Left forelimb (tissue), 1 donor: ENCODE data around the gene IGF2R.
"Not testable (repeated sequence)": the region's sequence is repeated elsewhere in the genome, so short reads cannot be mapped to it uniquely, and the experiment has no call there.

ENCODE experiments used
- DNase-seq: peaks from one replicate; pipeline ENCODE4 v3.0.0-alpha.2; 2018; ENCODE audit warnings: low spot score

IGF2R gene

GRCh38 chr6:160124605-160125004, 155.7 kb downstream of the IGF2R start:
- no peak for DNase-seq

GRCh38 chr6:160125105-160125504, 156.2 kb downstream of the IGF2R start:
- not testable (repeated sequence) for DNase-seq

- no peak for DNase-seq
These were observed 158.6 kb downstream of the IGF2R start for GRCh38 chr6:160127270-160128124.

GRCh38 chr6:160128125-160128683, 159.3 kb downstream of the IGF2R start:
- DNase-seq: no peak

- no peak for DNase-seq
These were observed 160.1 kb downstream of the IGF2R start for GRCh38 chr6:160128879-160129516.

- no peak for DNase-seq
These were observed 161.2 kb downstream of the IGF2R start for GRCh38 chr6:160129881-160130615.

GRCh38 chr6:160130729-160131484, 162.0 kb downstream of the IGF2R start:
- DNase-seq: no peak

- DNase-seq: no peak
These were observed 162.9 kb downstream of the IGF2R start for GRCh38 chr6:160131636-160132296.

- no peak for DNase-seq
These were observed 163.4 kb downstream of the IGF2R start for GRCh38 chr6:160132297-160132637.

GRCh38 chr6:160132776-160133338, 164.0 kb downstream of the IGF2R start:
- no peak for DNase-seq

- no peak for DNase-seq
These were observed 164.8 kb downstream of the IGF2R start for GRCh38 chr6:160133441-160134336.

- not testable (repeated sequence) for DNase-seq
These were observed 165.5 kb downstream of the IGF2R start for GRCh38 chr6:160134337-160134751.

GRCh38 chr6:160134779-160135547, 166.1 kb downstream of the IGF2R start:
- no peak for DNase-seq

GRCh38 chr6:160135907-160136655, 167.2 kb downstream of the IGF2R start:
- DNase-seq: no peak

GRCh38 chr6:160137130-160137988, 168.5 kb downstream of the IGF2R start:
- no peak for DNase-seq

GRCh38 chr6:160137989-160138835, 169.3 kb downstream of the IGF2R start:
- DNase-seq: no peak
